Esophagus squamous epithelium (tissue), 5 donors: ENCODE data around the gene PPRC1. TPM values are rescaled to one million over a fixed set of nuclear protein-coding genes. Genes with fewer than 3 reads are reported as not detected.

Source experiments
- DNase-seq: peaks from one replicate; lab custom pipeline; 2025; lab: John Stamatoyannopoulos, UW
- H3K27ac ChIP-seq, 4 donors: fragments of 200-600 bp; sonication (generic); one replicate each; pipeline ENCODE4 v1.5.1; 2016 to 2019; ENCODE audit warnings: mild to moderate bottlenecking in 1 of 4
- H3K27me3 ChIP-seq, 4 donors: fragments of 200-600 bp; sonication (generic); 1 replicate in 3 of 4; 2 replicates in 1 of 4; pipeline versions ENCODE4 v1.5.1 to v1.6.0; 2017 to 2021; ENCODE audit warnings: antibody characterized with exemption in 1 of 4
- H3K36me3 ChIP-seq, 3 donors: fragments of 200-600 bp; sonication (generic); one replicate each; pipeline ENCODE4 v1.5.1; 2016 to 2019
- H3K4me1 ChIP-seq, 3 donors: fragments of 200-600 bp; sonication (generic); one replicate each; pipeline ENCODE4 v1.5.1; 2017 to 2019
- H3K4me3 ChIP-seq, 4 donors: fragments of 200-600 bp; sonication (generic); 1 replicate in 3 of 4; 2 replicates in 1 of 4; pipeline ENCODE4 v1.5.1; 2016 to 2019; ENCODE audit warnings: mild to moderate bottlenecking in 2 of 4, moderate library complexity in 1 of 4
- H3K9me3 ChIP-seq, 3 donors: fragments of 200-600 bp; sonication (generic); one replicate each; pipeline ENCODE4 v1.5.1; 2016 to 2019
- CTCF ChIP-seq, 6 experiments: fragments of 450-650 bp in 4 of 6; fragments of 200-600 bp in 2 of 6; sonication (generic) in 2 of 6; IDR thresholded peaks; one replicate each; pipeline ENCODE4 v1.5.1; 2016 to 2019; ENCODE audit warnings: antibody characterized with exemption in 6 of 6, mild to moderate bottlenecking in 4 of 6, moderate library complexity in 4 of 6
- POLR2A ChIP-seq, 4 donors: fragments of 450-650 bp; IDR thresholded peaks; one replicate each; pipeline ENCODE4 v1.6.1; 2017; ENCODE audit warnings: antibody characterized with exemption in 4 of 4, mild to moderate bottlenecking in 4 of 4, moderate library complexity in 3 of 4
- WGBS, 2 donors: methylation state at CpG; one replicate each; pipeline ENCODE4 v1.1.5; 2018; 5-methylcytosine and 5-hydroxymethylcytosine counted together
- intact Hi-C: fragments of 100-400 bp; cut with DNase I; formaldehyde crosslinking; loops from one replicate; pipeline ENCODE4 v1.15.0; 2022
- small RNA-seq, 4 donors: library from RNA; depleted of rRNA; stranded (forward); fragments of <200 nt; gene quantifications; one replicate each; pipeline ENCODE3, GENCODE V24; 2016
- total RNA-seq, 4 donors: library from RNA; depleted of rRNA; stranded (reverse); fragments of >200 nt; gene quantifications; one replicate each; pipeline ENCODE4 v1.1.0, GENCODE V29; 2016
- donor health status: DM: yes; HTN: yes; CAD: no.

The PPRC1 gene
- total RNA-seq, 4 donors from 2014 or later: 10.5 to 29.9 (median 27.2) TPM

- Histone ChIP-seq H3K9me3 (no peaks in the 10 kb centered on the region), H3K4me1 (peaks cover 0 to 9% (median 0%) of the 10 kb centered on the region in 3 donors), H3K27me3 (no peaks in the 10 kb centered on the region), H3K36me3 (no peaks in the 10 kb centered on the region), H3K4me3 (no peak overlapping the region), H3K27ac (no peak overlapping the region)
- intact Hi-C loops: no loop called here
- no peak for TF ChIP-seq CTCF (IDR thresholded peaks at IDR 0.05)
- no peak for TF ChIP-seq POLR2A (IDR thresholded peaks at IDR 0.05)
- DNase-seq: no peak
- WGBS, 2 donors: 66 to 67% methylated on average over 2 of the region's 2 CpGs
Measured at GRCh38 chr10:102196893-102197292, 64.1 kb downstream of the PPRC1 start.

GRCh38 chr10:102198027-102198426, 65.2 kb downstream of the PPRC1 start:
- H3K9me3 ChIP-seq: no peaks in the 10 kb centered on the region
- no peak for TF ChIP-seq CTCF (IDR thresholded peaks at IDR 0.05)
- no peak for TF ChIP-seq POLR2A (IDR thresholded peaks at IDR 0.05)
- no peak overlapping the region for H3K4me3 ChIP-seq
- peaks cover 0 to 9% (median 0%) of the 10 kb centered on the region in 3 donors for H3K4me1 ChIP-seq
- no peaks in the 10 kb centered on the region for H3K36me3 ChIP-seq
- WGBS, 2 donors: 68 to 79% methylated on average over 2 of the region's 2 CpGs
- no peaks in the 10 kb centered on the region for H3K27me3 ChIP-seq
- H3K27ac ChIP-seq: no peak overlapping the region
- intact Hi-C loops: no loop called here
- no peak for DNase-seq

Small RNAs within 50 kb of the gene (small RNA-seq; reads per million reads assigned to genes)
- gene AL500527.1 (0 reads per million in 4 donors), gene AL500527.2 (0 reads per million in 4 donors)

Other genes starting within 250 kb of the PPRC1 start
- 10 to 100 TPM; 13.3 to 17.2 (median 16.1) TPM for gene ARMH3, start 76.9 kb upstream of the PPRC1 start, total RNA-seq
- gene HPS6, start 67.7 kb upstream of the PPRC1 start, total RNA-seq: 10 to 100 TPM; 22.7 to 29.4 (median 23.3) TPM
- gene LDB1, start 12.7 kb upstream of the PPRC1 start, total RNA-seq: 10 to 100 TPM; 26.2 to 54.0 (median 27.3) TPM
- 10 to 100 TPM; 38.6 to 90.6 (median 83.4) TPM for gene NOLC1, start 19.3 kb downstream of the PPRC1 start, total RNA-seq
- gene ELOVL3, start 93.3 kb downstream of the PPRC1 start, total RNA-seq: not detected
- gene PITX3, start 108.5 kb downstream of the PPRC1 start, total RNA-seq: not detected
- 10 to 100 TPM; 22.5 to 39.0 (median 28.6) TPM for gene GBF1, start 112.5 kb downstream of the PPRC1 start, total RNA-seq